Prostate gland (tissue), 2 donors: ENCODE results near the gene ZNF579.

ENCODE experiments used
- CTCF ChIP-seq, 4 experiments: fragments of 200-600 bp in 2 of 4; fragments of 450-650 bp in 2 of 4; sonication (generic) in 2 of 4; IDR thresholded peaks; 1 replicate in 3 of 4; 2 replicates in 1 of 4; pipeline ENCODE4 v1.5.1; 2016 to 2019; ENCODE audit warnings: antibody characterized with exemption in 4 of 4, mild to moderate bottlenecking in 2 of 4, moderate library complexity in 2 of 4
- POLR2A ChIP-seq: fragments of 450-650 bp; IDR thresholded peaks from one replicate; pipeline ENCODE4 v1.6.1; 2016; ENCODE audit warnings: antibody characterized with exemption, mild to moderate bottlenecking

GRCh38 chr19:55605637-55606470 is 25.2 kb upstream of the ZNF579 start, which contains the start of gene ZNF865:
- TF ChIP-seq CTCF (IDR thresholded peaks at IDR 0.05), result peak in 3 of 4 experiments; percentile 49 to 74 (median 69)
- TF ChIP-seq POLR2A, result no peak
